ENCODE measurements around the gene GPR152.
A peak's percentile ranks its signal among the peaks of the same experiment; 100 is the strongest.

GPR152 gene

GRCh38 chr11:67413266-67413849, 39.2 kb downstream of the GPR152 start:
- POLR2A ChIA-PET, result interaction anchor here (2.2 kb wide), 1 partner anchor 8 kb away, joined by 6 read pairs; no protein-coding TSS in a partner anchor
- WGBS (ENCODE audit: insufficient coverage), result 89% methylated on average over 1 of the region's 2 CpGs
- Histone ChIP-seq H3K4me3 (ENCODE audit: control insufficient read depth in 1 of 7, extremely low read depth in 1 of 7, insufficient read depth in 4 of 7, low read depth in 2 of 7, low read length in 6 of 7) (no peak overlapping the region), H3K4me1 (ENCODE audit: control extremely low read depth in 1 of 4, control insufficient read depth in 4 of 4, insufficient read depth in 4 of 4, low read length in 3 of 4) (peaks cover 3 to 89% (median 85%) of the 10 kb centered on the region in 4 experiments), H3K27ac (ENCODE audit: insufficient read depth in 1 of 2, low read depth in 1 of 2, low read length in 2 of 2, poor library complexity in 1 of 2, severe bottlenecking in 2 of 2) (no peak overlapping the region), H3K36me3 (ENCODE audit: control insufficient read depth in 4 of 4, insufficient read depth in 4 of 4, low read length in 3 of 4) (peaks cover 0 to 3% (median 0%) of the 10 kb centered on the region in 4 experiments), H3K9me3 (ENCODE audit: control extremely low read depth in 1 of 5, control insufficient read depth in 4 of 5, insufficient read depth in 2 of 5, low read depth in 1 of 5, low read length in 4 of 5) (no peaks in the 10 kb centered on the region), H3K27me3 (replicated peaks in 2 of 5; ENCODE audit: control insufficient read depth in 4 of 5, insufficient read depth in 5 of 5, low read length in 4 of 5) (no peaks in the 10 kb centered on the region)
- peak in 2 of 3 donors; percentile 53 to 73 for DNase-seq
- CTCF ChIA-PET, result interaction anchor here (0.8 to 3.1 kb wide), 7 partner anchors 9 to 231 kb away, joined by 3 to 17 read pairs (median 3); partner anchors contain the start of genes PPP1CA and TBC1D10C

DNA sequence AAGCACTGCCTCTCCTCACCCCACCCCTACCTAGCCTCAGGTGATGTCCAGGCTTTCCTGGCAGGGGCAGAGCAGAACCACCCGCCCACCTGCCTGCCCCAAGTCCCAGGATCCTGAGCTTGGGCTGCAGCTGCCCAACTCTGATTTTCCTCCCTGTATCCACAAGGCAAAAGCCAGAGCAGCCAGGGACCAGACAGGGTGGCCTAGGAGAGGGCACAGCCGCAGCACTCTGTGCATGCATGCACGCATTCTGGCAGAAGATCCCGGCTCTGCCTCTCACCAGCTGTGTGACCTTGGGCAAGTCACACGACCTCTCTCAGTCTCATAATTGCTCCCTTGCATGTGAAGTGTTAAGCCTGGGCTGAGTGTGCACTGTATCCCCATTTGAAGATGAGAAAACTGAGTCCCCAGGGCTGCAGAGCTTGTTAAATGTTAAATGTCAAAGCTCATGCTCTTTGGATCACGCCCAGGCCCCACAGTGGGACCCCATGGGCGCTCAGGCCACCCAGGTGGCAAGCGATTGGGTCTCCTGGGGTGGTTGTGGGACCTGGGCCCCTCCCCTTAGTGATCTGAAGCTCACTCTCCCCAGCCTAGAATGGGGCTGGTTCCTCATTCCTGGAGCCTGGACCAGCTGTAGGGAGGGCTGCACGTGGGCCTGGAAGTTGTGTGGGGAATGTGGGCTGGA, 39.9 kb downstream of the GPR152 start:
- Histone ChIP-seq H3K4me1 (ENCODE audit: control extremely low read depth in 1 of 4, control insufficient read depth in 4 of 4, insufficient read depth in 4 of 4, low read length in 3 of 4) (peaks cover 8 to 89% (median 85%) of the 10 kb centered on the region in 4 experiments), H3K27me3 (replicated peaks in 2 of 5; ENCODE audit: control insufficient read depth in 4 of 5, insufficient read depth in 5 of 5, low read length in 4 of 5) (no peaks in the 10 kb centered on the region), H3K36me3 (ENCODE audit: control insufficient read depth in 4 of 4, insufficient read depth in 4 of 4, low read length in 3 of 4) (peaks cover 0 to 10% (median under 1%) of the 10 kb centered on the region in 4 experiments), H3K9me3 (ENCODE audit: control extremely low read depth in 1 of 5, control insufficient read depth in 4 of 5, insufficient read depth in 2 of 5, low read depth in 1 of 5, low read length in 4 of 5) (no peaks in the 10 kb centered on the region), H3K27ac (ENCODE audit: insufficient read depth in 1 of 2, low read depth in 1 of 2, low read length in 2 of 2, poor library complexity in 1 of 2, severe bottlenecking in 2 of 2) (no peak overlapping the region), H3K4me3 (ENCODE audit: control insufficient read depth in 1 of 7, extremely low read depth in 1 of 7, insufficient read depth in 4 of 7, low read depth in 2 of 7, low read length in 6 of 7) (no peak overlapping the region)
- ChIA-PET CTCF (interaction anchor here (0.6 to 3.1 kb wide), 9 partner anchors 9 to 232 kb away, joined by 3 to 17 read pairs (median 4); partner anchors contain the start of genes PPP1CA and TBC1D10C), POLR2A (interaction anchor here (2.2 kb wide), 1 partner anchor 8 kb away, joined by 6 read pairs; no protein-coding TSS in a partner anchor)
- 80% methylated on average over 7 of the region's 9 CpGs for WGBS (ENCODE audit: insufficient coverage)
- DNase-seq, result no peak

DNA sequence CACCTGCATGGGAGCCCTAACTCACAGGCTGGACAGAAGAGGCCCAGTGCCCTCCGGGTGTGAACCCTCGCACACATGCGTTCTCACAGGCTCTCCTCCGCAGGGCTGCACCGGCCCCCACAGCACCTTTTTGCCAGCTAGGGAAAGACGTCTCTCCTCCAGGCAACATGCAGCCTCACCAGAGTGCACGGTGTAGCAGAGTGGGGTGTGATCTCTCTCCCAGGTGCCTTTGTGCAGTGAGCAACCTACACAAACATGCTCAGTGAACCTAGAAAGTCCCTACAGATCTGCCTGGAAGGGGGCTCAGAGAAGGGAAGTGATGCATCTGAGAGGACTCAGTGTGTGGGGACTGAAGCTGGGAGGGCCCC, 40.8 kb downstream of the GPR152 start:
- 97% methylated on average over 6 of the region's 7 CpGs for WGBS (ENCODE audit: insufficient coverage)
- Histone ChIP-seq H3K4me3 (ENCODE audit: control insufficient read depth in 1 of 7, extremely low read depth in 1 of 7, insufficient read depth in 4 of 7, low read depth in 2 of 7, low read length in 6 of 7) (no peak overlapping the region), H3K4me1 (ENCODE audit: control extremely low read depth in 1 of 4, control insufficient read depth in 4 of 4, insufficient read depth in 4 of 4, low read length in 3 of 4) (peaks cover 8 to 89% (median 85%) of the 10 kb centered on the region in 4 experiments), H3K27me3 (replicated peaks in 2 of 5; ENCODE audit: control insufficient read depth in 4 of 5, insufficient read depth in 5 of 5, low read length in 4 of 5) (no peaks in the 10 kb centered on the region), H3K27ac (ENCODE audit: insufficient read depth in 1 of 2, low read depth in 1 of 2, low read length in 2 of 2, poor library complexity in 1 of 2, severe bottlenecking in 2 of 2) (no peak overlapping the region), H3K9me3 (ENCODE audit: control extremely low read depth in 1 of 5, control insufficient read depth in 4 of 5, insufficient read depth in 2 of 5, low read depth in 1 of 5, low read length in 4 of 5) (no peaks in the 10 kb centered on the region), H3K36me3 (ENCODE audit: control insufficient read depth in 4 of 4, insufficient read depth in 4 of 4, low read length in 3 of 4) (peaks cover 0 to 19% (median 1%) of the 10 kb centered on the region in 4 experiments)
- no peak for DNase-seq
- CTCF ChIA-PET, result interaction anchor here (1.0 to 2.6 kb wide), 3 partner anchors 8 to 12 kb away, joined by 4 to 10 read pairs (median 6); partner anchors contain the start of genes PPP1CA and TBC1D10C
- POLR2A ChIA-PET, result interaction anchor here (2.2 kb wide), 1 partner anchor 9 kb away, joined by 6 read pairs; no protein-coding TSS in a partner anchor

GRCh38 chr11:67410984-67411784, 41.3 kb downstream of the GPR152 start:
- CTCF ChIA-PET, result interaction anchor here (1.0 to 1.5 kb wide), 2 partner anchors 9 to 12 kb away, joined by 4 to 6 read pairs; partner anchors contain the start of gene PPP1CA
- Histone ChIP-seq H3K4me3 (ENCODE audit: control insufficient read depth in 1 of 7, extremely low read depth in 1 of 7, insufficient read depth in 4 of 7, low read depth in 2 of 7, low read length in 6 of 7) (no peak overlapping the region), H3K27ac (ENCODE audit: insufficient read depth in 1 of 2, low read depth in 1 of 2, low read length in 2 of 2, poor library complexity in 1 of 2, severe bottlenecking in 2 of 2) (no peak overlapping the region), H3K9me3 (ENCODE audit: control extremely low read depth in 1 of 5, control insufficient read depth in 4 of 5, insufficient read depth in 2 of 5, low read depth in 1 of 5, low read length in 4 of 5) (no peaks in the 10 kb centered on the region), H3K36me3 (ENCODE audit: control insufficient read depth in 4 of 4, insufficient read depth in 4 of 4, low read length in 3 of 4) (peaks cover 0 to 24% (median 5%) of the 10 kb centered on the region in 4 experiments), H3K27me3 (replicated peaks in 2 of 5; ENCODE audit: control insufficient read depth in 4 of 5, insufficient read depth in 5 of 5, low read length in 4 of 5) (no peaks in the 10 kb centered on the region), H3K4me1 (ENCODE audit: control extremely low read depth in 1 of 4, control insufficient read depth in 4 of 4, insufficient read depth in 4 of 4, low read length in 3 of 4) (peaks cover 8 to 89% (median 85%) of the 10 kb centered on the region in 4 experiments)
- no peak for DNase-seq
- POLR2A ChIA-PET, result interaction anchor here (2.2 kb wide), 1 partner anchor 10 kb away, joined by 6 read pairs; no protein-coding TSS in a partner anchor
- 95% methylated on average over 11 of the region's 17 CpGs for WGBS (ENCODE audit: insufficient coverage)

- no peaks in the 10 kb centered on the region for H3K27me3 ChIP-seq (replicated peaks in 2 of 5; ENCODE audit: control insufficient read depth in 4 of 5, insufficient read depth in 5 of 5, low read length in 4 of 5)
- ChIA-PET POLR2A (no interaction called here), CTCF (no interaction called here)
- H3K9me3 ChIP-seq (ENCODE audit: control extremely low read depth in 1 of 5, control insufficient read depth in 4 of 5, insufficient read depth in 2 of 5, low read depth in 1 of 5, low read length in 4 of 5), result no peaks in the 10 kb centered on the region
- no peak for DNase-seq
- H3K4me1 ChIP-seq (ENCODE audit: control extremely low read depth in 1 of 4, control insufficient read depth in 4 of 4, insufficient read depth in 4 of 4, low read length in 3 of 4), result peaks cover 8 to 90% (median 87%) of the 10 kb centered on the region in 4 experiments
- H3K36me3 ChIP-seq (ENCODE audit: control insufficient read depth in 4 of 4, insufficient read depth in 4 of 4, low read length in 3 of 4), result peaks cover 0 to 32% (median 9%) of the 10 kb centered on the region in 4 experiments
- peak overlapping the region in 1 of 2 experiments; percentile 64 for H3K27ac ChIP-seq (ENCODE audit: insufficient read depth in 1 of 2, low read depth in 1 of 2, low read length in 2 of 2, poor library complexity in 1 of 2, severe bottlenecking in 2 of 2)
- H3K4me3 ChIP-seq (ENCODE audit: control insufficient read depth in 1 of 7, extremely low read depth in 1 of 7, insufficient read depth in 4 of 7, low read depth in 2 of 7, low read length in 6 of 7), result no peak overlapping the region
- 93% methylated on average over 9 of the region's 15 CpGs for WGBS (ENCODE audit: insufficient coverage)
These were observed 42.1 kb downstream of the GPR152 start for GRCh38 chr11:67410369-67410831.

- Histone ChIP-seq H3K4me1 (ENCODE audit: control extremely low read depth in 1 of 4, control insufficient read depth in 4 of 4, insufficient read depth in 4 of 4, low read length in 3 of 4) (peaks cover 8 to 91% (median 87%) of the 10 kb centered on the region in 4 experiments), H3K36me3 (ENCODE audit: control insufficient read depth in 4 of 4, insufficient read depth in 4 of 4, low read length in 3 of 4) (peaks cover 0 to 37% (median 11%) of the 10 kb centered on the region in 4 experiments), H3K27me3 (replicated peaks in 2 of 5; ENCODE audit: control insufficient read depth in 4 of 5, insufficient read depth in 5 of 5, low read length in 4 of 5) (no peaks in the 10 kb centered on the region), H3K9me3 (ENCODE audit: control extremely low read depth in 1 of 5, control insufficient read depth in 4 of 5, insufficient read depth in 2 of 5, low read depth in 1 of 5, low read length in 4 of 5) (no peaks in the 10 kb centered on the region), H3K4me3 (ENCODE audit: control insufficient read depth in 1 of 7, extremely low read depth in 1 of 7, insufficient read depth in 4 of 7, low read depth in 2 of 7, low read length in 6 of 7) (peak overlapping the region in 4 of 7 experiments; percentile 46 to 58 (median 56)), H3K27ac (ENCODE audit: insufficient read depth in 1 of 2, low read depth in 1 of 2, low read length in 2 of 2, poor library complexity in 1 of 2, severe bottlenecking in 2 of 2) (peak overlapping the region in 1 of 2 experiments; percentile 64)
- ChIA-PET CTCF (interaction anchor here (3.4 kb wide), 1 partner anchor 9 kb away, joined by 22 read pairs; no protein-coding TSS in a partner anchor), POLR2A (interaction anchor here (1.3 kb wide), 2 partner anchors 9 to 11 kb away, joined by 9 to 15 read pairs; no protein-coding TSS in a partner anchor)
- DNase-seq, result peak in 2 of 3 donors; percentile 28 to 53
- WGBS (ENCODE audit: insufficient coverage), result 9% methylated on average over 8 of the region's 13 CpGs
These were observed 42.7 kb downstream of the GPR152 start for GRCh38 chr11:67409781-67410368.

Data from common myeloid progenitor, CD34-positive (primary cell).